Measurements from ENCODE around the gene VAV3.

- TF ChIP-seq CTCF (IDR thresholded peaks at IDR 0.05) = no peak
- no peak for TF ChIP-seq ZFX (IDR thresholded peaks at IDR 0.05; ENCODE audit: borderline replicate concordance)
Observed at GRCh38 chr1:107574044-107574443, 390.9 kb downstream of the VAV3 start.

All from 22Rv1 (cell line).